GM08714 (cell line): Measurements from ENCODE around the gene BCAR1.

Experiments used
- H3K4me3 ChIP-seq: fragments of 200-500 bp; sonication (Bioruptor generic); 2 replicates; pipeline ENCODE4 v1.5.1; 2014; ENCODE audit warnings: mild to moderate bottlenecking, low read length, inconsistent platforms
- ZNF274 ChIP-seq: IDR thresholded peaks from 2 replicates; pipeline ENCODE4 v1.6.1; 2012; ENCODE audit warnings: mild to moderate bottlenecking, low read depth, low read length

BCAR1 gene

GRCh38 chr16:75264999-75265910, 13.8 kb upstream of the BCAR1 start:
- H3K4me3 ChIP-seq: peak overlapping the region; percentile 74
- no peak for TF ChIP-seq ZNF274

DNA sequence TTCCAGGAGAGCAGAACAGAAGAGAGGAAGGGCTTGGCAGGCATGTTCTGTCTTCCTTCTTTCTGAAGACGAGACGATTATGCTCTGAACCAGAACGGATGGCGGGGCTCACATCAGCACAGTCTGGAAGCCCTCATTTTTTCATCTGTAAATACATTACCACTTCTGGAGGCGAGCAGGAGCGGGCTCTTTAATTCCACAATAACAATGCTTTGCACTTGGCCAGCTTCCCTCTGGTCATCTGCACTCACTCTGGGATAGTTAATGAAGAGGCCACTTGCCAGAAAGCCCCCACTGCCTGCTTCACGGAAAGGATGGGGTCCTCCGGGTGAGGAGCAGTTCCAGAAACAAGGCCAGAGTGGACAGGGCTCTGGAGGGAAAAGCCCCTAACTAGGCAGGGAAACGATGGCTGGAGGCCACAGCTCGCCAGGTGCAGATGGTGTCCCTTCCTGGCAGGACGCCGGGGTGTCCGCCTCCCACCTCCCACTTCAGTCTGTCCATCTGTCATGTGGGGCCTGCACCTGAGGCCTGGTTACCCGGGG, 13.1 kb upstream of the BCAR1 start:
- no peak for TF ChIP-seq ZNF274
- peak overlapping the region; percentile 74; the same call in 1 of the 2 replicates for H3K4me3 ChIP-seq

DNA sequence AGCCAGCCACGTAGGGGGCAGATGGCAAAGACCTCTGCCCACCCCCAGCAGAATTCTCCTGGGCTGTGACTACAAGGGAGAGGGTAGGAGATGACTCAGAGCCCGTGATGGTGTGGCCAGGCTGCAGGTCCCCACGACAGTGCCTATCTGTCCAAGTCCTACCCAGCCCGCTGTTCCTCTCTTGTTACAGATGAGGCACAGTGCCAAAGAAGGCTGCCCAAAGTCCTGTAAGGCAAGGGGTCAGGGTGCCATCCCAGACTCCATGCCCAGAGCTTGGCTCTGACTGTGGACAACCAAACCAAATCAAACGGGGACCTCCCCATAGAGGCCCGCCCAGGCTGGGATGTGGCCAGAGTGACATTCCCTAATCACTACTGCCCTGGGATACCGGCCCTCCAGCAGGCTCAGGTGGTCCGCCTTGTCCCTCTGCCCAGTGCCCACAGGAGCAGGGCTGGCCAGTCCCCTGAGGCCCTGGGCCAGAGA, 12.6 kb upstream of the BCAR1 start:
- no peak for TF ChIP-seq ZNF274
- H3K4me3 ChIP-seq: no peak overlapping the region

- H3K4me3 ChIP-seq: no peak overlapping the region
- no peak for TF ChIP-seq ZNF274
These were observed 12.0 kb upstream of the BCAR1 start for GRCh38 chr16:75263291-75263962.

DNA sequence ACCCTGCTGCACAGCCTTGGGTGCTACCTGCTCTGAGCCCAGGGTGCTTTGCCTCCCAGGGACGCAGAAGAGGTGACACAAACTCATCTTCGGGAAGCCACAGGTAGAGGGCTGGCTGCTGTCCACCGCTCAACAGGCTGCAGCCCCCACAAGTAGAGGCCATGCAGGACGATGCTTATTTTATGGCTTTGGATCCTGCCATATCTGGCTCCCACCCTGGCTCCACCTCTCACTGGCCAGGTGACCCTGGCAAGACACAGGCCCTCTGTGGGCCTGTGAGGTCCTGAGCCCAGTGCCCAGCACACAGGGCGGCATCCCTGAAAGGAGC, 11.3 kb upstream of the BCAR1 start:
- no peak overlapping the region for H3K4me3 ChIP-seq
- TF ChIP-seq ZNF274: no peak

DNA sequence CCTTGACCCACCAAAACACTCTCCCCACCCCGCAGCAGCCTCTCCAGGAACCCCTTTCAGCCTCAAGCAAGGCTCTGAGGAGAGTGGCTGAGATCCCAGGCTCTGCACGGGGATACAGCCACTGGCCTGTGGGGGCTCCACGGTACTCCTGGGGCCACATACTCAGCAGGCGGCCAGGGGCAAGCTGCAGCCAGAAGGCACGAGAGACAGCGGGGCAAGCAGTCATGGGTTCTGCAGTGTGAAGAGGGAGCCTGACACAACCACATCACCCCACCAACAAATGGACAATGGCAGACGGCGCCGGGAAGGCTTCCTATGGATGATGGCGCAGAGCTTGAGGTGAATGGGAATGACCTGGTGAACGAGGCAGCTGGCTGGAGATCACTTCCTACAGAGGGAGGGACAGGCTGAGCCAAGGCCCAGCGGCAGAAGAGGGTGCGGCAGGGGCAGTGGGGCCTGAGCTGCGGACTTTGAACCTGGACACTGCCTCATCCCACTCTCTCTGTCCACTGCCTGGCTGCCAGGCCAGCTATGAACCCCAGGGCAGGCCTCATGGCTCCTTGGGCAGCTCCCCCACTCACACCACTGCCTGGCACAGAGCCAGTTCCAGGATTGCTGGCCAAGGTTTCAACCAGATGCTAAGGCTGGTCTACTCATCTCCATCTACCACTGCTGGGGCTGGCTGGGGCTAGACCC, 10.8 kb upstream of the BCAR1 start:
- H3K4me3 ChIP-seq: no peak overlapping the region
- no peak for TF ChIP-seq ZNF274

DNA sequence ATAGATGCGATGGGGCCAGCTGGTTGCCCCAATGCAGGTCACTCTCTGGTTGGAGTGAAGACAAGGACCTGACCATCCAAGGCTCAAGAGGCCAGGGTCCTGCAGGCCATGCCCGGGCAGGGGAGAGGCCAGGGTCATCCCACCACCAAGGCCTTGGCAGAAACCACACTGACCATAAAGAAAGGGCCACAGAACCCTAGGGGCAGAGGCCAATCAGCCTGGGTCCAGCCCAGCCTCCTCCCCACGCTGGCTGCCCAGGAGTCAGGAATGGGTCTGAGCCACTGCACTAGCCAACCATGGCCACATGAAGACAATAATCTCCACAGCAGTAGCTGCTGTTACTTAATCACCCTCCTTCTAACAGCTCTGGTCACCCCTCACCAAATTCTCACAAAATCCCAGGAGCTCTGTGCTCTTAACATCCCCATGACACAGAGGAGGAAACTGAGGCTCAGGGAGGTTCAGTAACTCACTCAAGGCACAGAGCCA, 10.2 kb upstream of the BCAR1 start:
- no peak overlapping the region for H3K4me3 ChIP-seq
- no peak for TF ChIP-seq ZNF274

DNA sequence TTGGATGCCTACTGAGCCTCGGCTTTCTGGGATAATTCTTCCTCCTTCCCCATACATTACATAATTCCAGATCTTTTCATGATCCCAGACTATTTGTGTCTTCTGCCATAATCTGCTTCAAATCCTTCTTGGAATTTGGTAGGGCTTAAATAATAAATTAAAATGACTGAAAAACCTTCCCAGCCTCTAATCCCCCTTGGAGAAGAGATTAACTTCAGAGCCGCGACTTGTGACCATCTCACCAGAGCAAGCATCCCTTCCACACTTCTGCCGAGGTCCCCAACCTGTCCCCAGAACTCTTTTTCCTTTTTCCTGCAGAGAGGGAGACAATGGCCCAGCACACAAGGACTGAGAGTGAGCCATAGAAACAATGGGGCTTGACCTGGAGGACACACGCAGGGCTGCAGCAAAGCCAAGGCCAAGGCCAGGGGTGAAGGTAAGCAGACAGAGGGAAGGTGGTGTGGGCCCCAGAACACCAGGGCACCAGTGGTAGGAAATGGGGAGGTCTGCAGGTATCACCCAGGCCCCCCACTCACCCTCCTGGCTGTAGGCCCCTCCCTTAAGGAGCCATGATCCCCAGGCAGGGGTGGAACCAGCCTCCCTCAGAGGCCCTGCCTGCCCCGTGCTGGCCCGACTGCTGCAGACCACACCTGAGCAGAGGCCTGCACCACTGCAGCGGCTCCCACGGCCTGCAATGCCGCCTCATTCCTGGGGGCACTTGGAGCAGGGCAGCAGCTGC, 9.6 kb upstream of the BCAR1 start:
- TF ChIP-seq ZNF274: no peak

DNA sequence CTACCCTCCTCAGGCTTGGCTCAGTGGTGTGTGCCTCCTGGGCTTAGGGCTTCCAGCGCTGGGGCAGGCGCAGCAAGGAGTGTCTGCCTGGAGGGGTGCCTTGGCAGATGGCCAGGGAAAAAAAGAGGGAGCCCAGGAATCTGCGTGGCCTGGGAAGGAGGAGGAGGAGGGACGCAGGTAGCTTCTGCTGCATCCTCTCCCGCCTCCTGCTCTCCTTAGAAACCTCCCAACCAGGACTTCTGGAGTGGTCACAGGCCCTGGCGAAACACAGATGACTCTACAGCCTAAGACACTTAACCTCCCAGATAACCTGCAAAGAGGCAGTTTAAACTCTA, 7.3 kb upstream of the BCAR1 start:
- TF ChIP-seq ZNF274: no peak
- H3K4me3 ChIP-seq: no peak overlapping the region

More for the DNA sequence above, 9.6 kb upstream of the BCAR1 start:
- H3K4me3 ChIP-seq: no peak overlapping the region

DNA sequence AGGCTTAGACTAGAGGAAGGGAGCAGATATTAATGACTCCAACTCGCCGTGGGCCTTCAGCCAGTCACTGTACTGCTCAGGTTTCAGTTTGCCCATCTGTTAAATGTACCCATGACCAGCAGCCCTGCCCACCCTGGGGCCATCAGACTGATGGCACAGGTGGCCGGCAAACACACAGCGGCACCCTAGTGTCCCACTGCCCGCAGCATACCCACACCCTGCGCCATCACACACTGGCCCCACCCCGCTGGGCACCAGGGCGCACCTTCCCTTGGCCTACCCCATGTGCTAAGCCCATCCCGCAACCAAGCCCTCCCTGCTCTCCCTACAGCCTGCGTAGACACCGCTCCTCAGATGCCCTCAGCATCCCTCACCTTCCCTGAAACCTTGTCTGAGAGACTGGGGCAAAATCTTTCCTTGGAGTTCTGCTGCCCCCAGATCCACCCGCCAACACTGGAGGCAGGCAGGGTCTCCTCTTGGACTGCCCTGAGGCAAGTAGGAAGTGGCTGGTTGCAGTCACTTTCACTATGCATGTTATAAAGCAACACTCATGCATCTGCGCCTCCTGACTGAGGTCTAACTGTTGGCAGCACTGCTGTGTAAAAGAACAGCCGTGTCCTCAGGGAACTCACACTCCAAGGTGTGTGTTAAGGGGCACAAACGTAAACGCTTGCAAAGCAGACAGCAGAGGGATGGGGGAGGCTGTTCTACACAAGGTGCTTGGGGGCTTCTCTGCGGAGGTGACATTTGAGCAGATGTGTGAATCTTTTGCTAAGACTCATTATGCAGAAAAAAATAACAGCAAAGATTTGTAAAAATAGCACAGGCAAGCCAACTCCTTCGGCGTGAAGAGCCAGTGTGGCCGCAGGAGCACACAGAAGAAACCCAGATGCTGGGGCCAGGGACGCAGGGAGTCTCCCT, 6.7 kb upstream of the BCAR1 start:
- no peak overlapping the region for H3K4me3 ChIP-seq
- TF ChIP-seq ZNF274: no peak

GRCh38 chr16:75256696-75257343, 5.4 kb upstream of the BCAR1 start:
- TF ChIP-seq ZNF274: no peak
- no peak overlapping the region for H3K4me3 ChIP-seq

- H3K4me3 ChIP-seq: no peak overlapping the region
- no peak for TF ChIP-seq ZNF274
These were observed 4.7 kb upstream of the BCAR1 start for GRCh38 chr16:75256059-75256571.
